ENCODE results near the gene FRAT2.

FRAT2 gene

GRCh38 chr10:97334370-97335175, at the start of gene FRAT2:
Gene FRAT2 (minus strand): TSS chr10:97334729. CDS start chr10:97334572, 157 bp downstream.
- H3K4me3 ChIP-seq (ENCODE audit: low read depth, low read length): peak within 1 kb of the TSS; percentile 70
- TF ChIP-seq CTCF (IDR thresholded peaks at IDR 0.05; ENCODE audit: low read depth, low read length): no peak

GRCh38 chr10:97384156-97384555, 49.6 kb upstream of the FRAT2 start:
- no peak overlapping the region for H3K4me3 ChIP-seq (ENCODE audit: low read depth, low read length)
- no peak for TF ChIP-seq CTCF (IDR thresholded peaks at IDR 0.05; ENCODE audit: low read depth, low read length)

GRCh38 chr10:97383159-97383558, 48.6 kb upstream of the FRAT2 start:
- no peak overlapping the region for H3K4me3 ChIP-seq (ENCODE audit: low read depth, low read length)
- no peak for TF ChIP-seq CTCF (IDR thresholded peaks at IDR 0.05; ENCODE audit: low read depth, low read length)

- no peak overlapping the region for H3K4me3 ChIP-seq (ENCODE audit: low read depth, low read length)
- no peak for TF ChIP-seq CTCF (IDR thresholded peaks at IDR 0.05; ENCODE audit: low read depth, low read length)
Measured at GRCh38 chr10:97381626-97382025, 47.1 kb upstream of the FRAT2 start.

- H3K4me3 ChIP-seq (ENCODE audit: low read depth, low read length): no peak overlapping the region
- no peak for TF ChIP-seq CTCF (IDR thresholded peaks at IDR 0.05; ENCODE audit: low read depth, low read length)
Measured at GRCh38 chr10:97380516-97380915, 46.0 kb upstream of the FRAT2 start.

GRCh38 chr10:97378933-97379921, 44.7 kb upstream of the FRAT2 start:
- no peak for TF ChIP-seq CTCF (IDR thresholded peaks at IDR 0.05; ENCODE audit: low read depth, low read length)
- H3K4me3 ChIP-seq (ENCODE audit: low read depth, low read length): no peak overlapping the region
